22Rv1 (cell line): ENCODE results near the gene C1RL.

ENCODE experiments used
- ZFX ChIP-seq: fragments of 450-650 bp; IDR thresholded peaks from 2 replicates; pipeline ENCODE4 v1.6.1; 2017; ENCODE audit warnings: antibody characterized with exemption, borderline replicate concordance
- TF ChIP-seq, protein P1 (sequence below): fragments of 450-650 bp; IDR thresholded peaks from 2 replicates; pipeline ENCODE4 v1.5.1; 2017; ENCODE audit warnings: mild to moderate bottlenecking

DNA sequence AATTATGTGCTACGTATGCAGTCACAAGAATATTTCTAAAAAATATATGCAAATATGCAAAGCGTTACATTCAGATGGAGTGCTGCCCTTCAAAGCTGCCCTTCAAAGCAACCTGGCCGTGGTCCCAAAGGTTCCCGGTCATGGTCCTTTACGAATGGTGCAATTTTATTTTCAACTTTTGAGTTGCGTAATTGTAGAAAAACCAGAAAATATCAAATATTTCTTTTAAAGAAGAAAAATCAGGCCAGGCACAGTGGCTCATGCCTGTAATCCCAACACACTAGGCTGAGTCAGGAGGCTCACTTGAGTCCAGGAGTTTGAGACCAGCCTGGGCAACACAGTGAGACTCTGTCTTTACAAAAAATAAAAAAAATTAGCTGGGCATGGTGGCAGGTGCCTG lies 42.5 kb upstream of the C1RL start:
- TF ChIP-seq, protein P1, sequence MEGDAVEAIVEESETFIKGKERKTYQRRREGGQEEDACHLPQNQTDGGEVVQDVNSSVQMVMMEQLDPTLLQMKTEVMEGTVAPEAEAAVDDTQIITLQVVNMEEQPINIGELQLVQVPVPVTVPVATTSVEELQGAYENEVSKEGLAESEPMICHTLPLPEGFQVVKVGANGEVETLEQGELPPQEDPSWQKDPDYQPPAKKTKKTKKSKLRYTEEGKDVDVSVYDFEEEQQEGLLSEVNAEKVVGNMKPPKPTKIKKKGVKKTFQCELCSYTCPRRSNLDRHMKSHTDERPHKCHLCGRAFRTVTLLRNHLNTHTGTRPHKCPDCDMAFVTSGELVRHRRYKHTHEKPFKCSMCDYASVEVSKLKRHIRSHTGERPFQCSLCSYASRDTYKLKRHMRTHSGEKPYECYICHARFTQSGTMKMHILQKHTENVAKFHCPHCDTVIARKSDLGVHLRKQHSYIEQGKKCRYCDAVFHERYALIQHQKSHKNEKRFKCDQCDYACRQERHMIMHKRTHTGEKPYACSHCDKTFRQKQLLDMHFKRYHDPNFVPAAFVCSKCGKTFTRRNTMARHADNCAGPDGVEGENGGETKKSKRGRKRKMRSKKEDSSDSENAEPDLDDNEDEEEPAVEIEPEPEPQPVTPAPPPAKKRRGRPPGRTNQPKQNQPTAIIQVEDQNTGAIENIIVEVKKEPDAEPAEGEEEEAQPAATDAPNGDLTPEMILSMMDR = no peak
- TF ChIP-seq ZFX = no peak
